ENCODE measurements around the gene SEL1L3. TPM values are rescaled to one million over a fixed set of nuclear protein-coding genes. Genes with fewer than 3 reads are reported as not detected.

SEL1L3 gene
- total and polyA plus RNA-seq, 2 donors from 2014 or later, result 8.2 to 60.3 TPM

DNA sequence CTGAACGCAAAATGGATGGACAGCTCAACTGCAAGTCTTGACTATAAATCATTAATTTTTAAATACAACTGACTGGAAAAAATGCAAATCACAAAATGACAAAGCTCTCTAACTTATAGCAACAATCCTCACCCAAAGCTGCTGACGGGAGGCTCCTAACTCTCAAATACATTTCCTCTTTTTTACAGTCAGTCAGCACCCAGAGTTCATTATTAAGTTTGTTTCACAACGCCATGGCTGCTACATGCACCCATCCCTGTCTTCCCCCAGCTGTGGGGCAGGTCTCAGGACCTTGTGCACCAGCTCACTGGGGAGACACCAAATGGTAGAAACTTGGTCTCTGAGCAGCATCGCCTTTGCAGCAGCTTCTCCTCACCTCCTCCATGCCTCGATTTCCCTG lies 109.5 kb downstream of the SEL1L3 start:
- H3K9me3 ChIP-seq (ENCODE audit: control insufficient read depth in 2 of 3, insufficient read depth in 1 of 3, low read length in 3 of 3), result no peaks in the 10 kb centered on the region
- no peaks in the 10 kb centered on the region for H3K36me3 ChIP-seq (ENCODE audit: control insufficient read depth in 2 of 3, insufficient read depth in 3 of 3, low read length in 3 of 3)

DNA sequence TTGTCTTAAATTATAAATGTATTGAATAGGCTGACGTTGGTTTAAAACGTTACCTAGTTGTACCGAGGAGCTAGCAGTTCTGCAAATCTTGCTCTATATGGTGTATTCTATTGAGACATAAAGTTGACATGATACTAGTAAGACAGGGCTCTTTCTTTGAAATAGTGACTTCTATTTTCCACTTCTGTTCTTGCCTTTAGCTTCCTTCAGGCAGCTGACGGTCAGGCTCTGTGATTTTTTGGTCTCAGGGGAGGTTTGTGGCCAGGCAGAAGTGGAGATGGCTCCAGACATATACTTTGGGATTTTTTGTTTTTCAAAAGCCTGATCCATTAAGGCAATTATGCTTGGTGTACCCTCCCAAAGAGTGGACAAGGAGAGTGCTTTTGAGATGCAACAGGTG lies 111.9 kb downstream of the SEL1L3 start:
- Histone ChIP-seq H3K9me3 (ENCODE audit: control insufficient read depth in 2 of 3, insufficient read depth in 1 of 3, low read length in 3 of 3) (no peaks in the 10 kb centered on the region), H3K27me3 (ENCODE audit: control insufficient read depth, insufficient read depth, low read length) (no peaks in the 10 kb centered on the region), H3K4me1 (ENCODE audit: control insufficient read depth in 2 of 3, insufficient read depth in 2 of 3, low read depth in 1 of 3, low read length in 3 of 3) (no peaks in the 10 kb centered on the region), H3K27ac (ENCODE audit: low read depth in 2 of 2, low read length in 2 of 2) (no peak overlapping the region), H3K9ac (ENCODE audit: low read length in 3 of 3) (no peak overlapping the region), H3K36me3 (ENCODE audit: control insufficient read depth in 2 of 3, insufficient read depth in 3 of 3, low read length in 3 of 3) (no peaks in the 10 kb centered on the region), H3K4me3 (ENCODE audit: low read length in 3 of 3) (no peak overlapping the region)
- FAIRE-seq (no peak), DNase-seq (no peak)
- TF ChIP-seq, protein P1, sequence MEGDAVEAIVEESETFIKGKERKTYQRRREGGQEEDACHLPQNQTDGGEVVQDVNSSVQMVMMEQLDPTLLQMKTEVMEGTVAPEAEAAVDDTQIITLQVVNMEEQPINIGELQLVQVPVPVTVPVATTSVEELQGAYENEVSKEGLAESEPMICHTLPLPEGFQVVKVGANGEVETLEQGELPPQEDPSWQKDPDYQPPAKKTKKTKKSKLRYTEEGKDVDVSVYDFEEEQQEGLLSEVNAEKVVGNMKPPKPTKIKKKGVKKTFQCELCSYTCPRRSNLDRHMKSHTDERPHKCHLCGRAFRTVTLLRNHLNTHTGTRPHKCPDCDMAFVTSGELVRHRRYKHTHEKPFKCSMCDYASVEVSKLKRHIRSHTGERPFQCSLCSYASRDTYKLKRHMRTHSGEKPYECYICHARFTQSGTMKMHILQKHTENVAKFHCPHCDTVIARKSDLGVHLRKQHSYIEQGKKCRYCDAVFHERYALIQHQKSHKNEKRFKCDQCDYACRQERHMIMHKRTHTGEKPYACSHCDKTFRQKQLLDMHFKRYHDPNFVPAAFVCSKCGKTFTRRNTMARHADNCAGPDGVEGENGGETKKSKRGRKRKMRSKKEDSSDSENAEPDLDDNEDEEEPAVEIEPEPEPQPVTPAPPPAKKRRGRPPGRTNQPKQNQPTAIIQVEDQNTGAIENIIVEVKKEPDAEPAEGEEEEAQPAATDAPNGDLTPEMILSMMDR (IDR thresholded peaks at IDR 0.05; ENCODE audit: borderline replicate concordance, extremely low read depth, insufficient read depth), result no peak
- intact Hi-C loops (cut with DNase I), result no loop called here

More for the DNA sequence above, 109.5 kb downstream of the SEL1L3 start:
- FAIRE-seq (no peak), DNase-seq (no peak)
- H3K4me3 ChIP-seq (ENCODE audit: low read length in 3 of 3), result no peak overlapping the region
- no peaks in the 10 kb centered on the region for H3K27me3 ChIP-seq (ENCODE audit: control insufficient read depth, insufficient read depth, low read length)
- H3K27ac ChIP-seq (ENCODE audit: low read depth in 2 of 2, low read length in 2 of 2), result no peak overlapping the region
- TF ChIP-seq, protein P1 (IDR thresholded peaks at IDR 0.05; ENCODE audit: borderline replicate concordance, extremely low read depth, insufficient read depth), result no peak
- no peak overlapping the region for H3K9ac ChIP-seq (ENCODE audit: low read length in 3 of 3)
- H3K4me1 ChIP-seq (ENCODE audit: control insufficient read depth in 2 of 3, insufficient read depth in 2 of 3, low read depth in 1 of 3, low read length in 3 of 3), result no peaks in the 10 kb centered on the region
- intact Hi-C loops (cut with DNase I), result no loop called here

DNA sequence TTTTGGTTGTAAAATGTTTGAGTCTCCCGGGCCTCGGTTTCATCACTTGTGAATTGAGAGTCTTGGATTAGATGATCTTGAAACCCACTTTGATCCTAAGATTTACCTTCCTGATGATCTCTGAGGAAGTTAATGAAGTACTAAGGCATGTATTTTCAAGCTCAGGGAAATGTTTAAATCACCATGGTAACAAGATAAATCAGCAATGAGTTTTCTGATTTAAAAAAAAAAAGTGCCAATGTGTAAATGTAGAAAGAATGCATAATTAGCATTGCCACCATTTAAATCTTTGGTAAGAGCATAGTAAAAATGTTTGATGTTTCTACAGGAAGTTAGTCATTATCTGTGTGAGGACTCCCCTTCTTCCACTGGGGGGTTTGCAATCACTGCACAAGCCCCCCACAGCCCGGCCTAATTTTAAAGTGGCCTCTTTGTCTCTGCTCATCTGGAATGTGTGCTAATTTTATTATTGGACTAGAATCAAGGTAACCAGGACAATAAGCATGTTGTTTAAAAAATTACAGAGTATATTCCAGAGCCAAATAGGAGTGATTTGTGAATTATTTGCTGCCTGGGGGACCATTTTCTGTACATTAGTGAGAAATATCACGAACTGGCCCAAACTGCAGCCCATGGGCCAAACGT lies 113.5 kb downstream of the SEL1L3 start:
- intact Hi-C loops (cut with DNase I), result no loop called here
- no peak for FAIRE-seq

More for the DNA sequence above, 113.5 kb downstream of the SEL1L3 start:
- no peak for DNase-seq
- Histone ChIP-seq H3K27me3 (ENCODE audit: control insufficient read depth, insufficient read depth, low read length) (no peaks in the 10 kb centered on the region), H3K36me3 (ENCODE audit: control insufficient read depth in 2 of 3, insufficient read depth in 3 of 3, low read length in 3 of 3) (no peaks in the 10 kb centered on the region), H3K9ac (ENCODE audit: low read length in 3 of 3) (no peak overlapping the region), H3K4me3 (ENCODE audit: low read length in 3 of 3) (no peak overlapping the region), H3K27ac (ENCODE audit: low read depth in 2 of 2, low read length in 2 of 2) (no peak overlapping the region), H3K4me1 (ENCODE audit: control insufficient read depth in 2 of 3, insufficient read depth in 2 of 3, low read depth in 1 of 3, low read length in 3 of 3) (no peaks in the 10 kb centered on the region), H3K9me3 (ENCODE audit: control insufficient read depth in 2 of 3, insufficient read depth in 1 of 3, low read length in 3 of 3) (no peaks in the 10 kb centered on the region)
- TF ChIP-seq, protein P1 (IDR thresholded peaks at IDR 0.05; ENCODE audit: borderline replicate concordance, extremely low read depth, insufficient read depth), result no peak

All from kidney (tissue), 14 donors.